Heart left ventricle (tissue), 16 donors: ENCODE data around the gene DGKZ. TPM values are rescaled to one million over a fixed set of nuclear protein-coding genes. Genes with fewer than 3 reads are reported as not detected.

Experiments used
- ATAC-seq, 4 donors: fragments of 200-7000 bp; cut with Tn5 transposase; one replicate each; pipeline ENCODE4 v1.9.1; 2020 to 2022; ENCODE audit warnings: moderate library complexity in 4 of 4, mild to moderate bottlenecking in 3 of 4, moderate number of reproducible peaks in 1 of 4
- DNase-seq, 5 donors: peaks; one replicate each; pipeline ENCODE4 v3.0.0-alpha.2; 2020
- H3K27ac ChIP-seq, 12 donors: fragments of 200-600 bp; sonication (generic) in 4 of 12; one replicate each; pipeline versions ENCODE4 v1.5.0 to v1.8.0; 2016 to 2022; ENCODE audit warnings: mild to moderate bottlenecking in 2 of 12
- H3K27me3 ChIP-seq, 9 donors: fragments of 200-600 bp; sonication (generic) in 2 of 9; one replicate each; pipeline versions ENCODE4 v1.5.1 to v1.8.0; 2016 to 2022; ENCODE audit warnings: mild to moderate bottlenecking in 3 of 9
- H3K36me3 ChIP-seq, 9 donors: fragments of 200-600 bp; sonication (generic) in 2 of 9; one replicate each; pipeline versions ENCODE4 v1.5.0 to v1.8.0; 2018 to 2022; ENCODE audit warnings: mild to moderate bottlenecking in 2 of 9
- H3K4me1 ChIP-seq, 12 donors: fragments of 200-600 bp; sonication (generic) in 4 of 12; one replicate each; pipeline versions ENCODE4 v1.5.0 to v1.8.0; 2016 to 2022; ENCODE audit warnings: mild to moderate bottlenecking in 3 of 12
- H3K4me3 ChIP-seq, 12 donors: fragments of 200-600 bp; sonication (generic) in 4 of 12; one replicate each; pipeline versions ENCODE4 v1.5.0 to v1.8.0; 2017 to 2022; ENCODE audit warnings: mild to moderate bottlenecking in 9 of 12, moderate library complexity in 4 of 12
- H3K9me3 ChIP-seq, 12 donors: fragments of 200-600 bp; sonication (generic) in 4 of 12; one replicate each; pipeline versions ENCODE4 v1.5.0 to v1.8.0; 2016 to 2022; ENCODE audit warnings: mild to moderate bottlenecking in 1 of 12
- POLR2A ChIP-seq, 2 donors: fragments of 450-650 bp; IDR thresholded peaks; one replicate each; pipeline ENCODE4 v1.6.1; 2017; ENCODE audit warnings: antibody characterized with exemption in 2 of 2, mild to moderate bottlenecking in 2 of 2, moderate library complexity in 2 of 2
- WGBS, 4 donors: extraction: QIAGEN DNeasy Blood & Tissue Kit in 2 of 4; methylation state at CpG; one replicate each; pipeline versions ENCODE4 v1.1.5 to v1.1.7; 2013 to 2018; 5-methylcytosine and 5-hydroxymethylcytosine counted together
- intact Hi-C, 10 donors: fragments of 100-400 bp; cut with DNase I; formaldehyde crosslinking; loops; one replicate each; pipeline versions ENCODE4 v1.11.1 to v1.14.2; 2022
- polyA plus RNA-seq, 2 donors: library from polyadenylated mRNA; stranded (reverse); fragments of 200-250 nt; gene quantifications; one replicate each; pipeline ENCODE4 v1.2.3, GENCODE V29; 2013
- total RNA-seq, 9 donors: library from RNA; depleted of rRNA in 2 of 9; stranded (reverse); fragments of >200 nt in 2 of 9; fragmentation: NEBNext Ultra II Directional in 3 of 9; extraction: Animal tissue kit (Norgen Biotek cat#: 25700) in 3 of 9; gene quantifications; one replicate each; pipeline versions ENCODE4 v1.1.0 to v1.2.4, GENCODE V29; 2016 to 2023
- TF ChIP-seq, protein P1 (sequence below), 12 donors: fragments of 200-600 bp; sonication (generic) in 4 of 12; IDR thresholded peaks; one replicate each; pipeline versions ENCODE4 v1.5.0 to v1.8.0; 2018 to 2022; ENCODE audit warnings: antibody characterized with exemption in 12 of 12, mild to moderate bottlenecking in 5 of 12
- donor health status: ischemic (EF 13 %, LVEDD 7.1; RV severe dilation, severe dysfunction).
- donor health status: healthy with polysubstance abuse.
- donor health status: DM: no; HTN: yes; CAD: no.
- donor health status: DM: no; HTN: no; CAD: no.
- donor health status: ischemic (EF 25% LVEDD 6.9; RV normal size, moderate dysfunction).
- donor health status: ischemic (EF 25% LVEDD 5.7; RV mildly dilated, moderate dysfunction).
- donor health status: healthy.
- donor health status: DM: yes; HTN: yes; CAD: no.
- donor health status: ischemic (EF 35%, LVEDD 5.7; RV mildly dilated, moderate dysfunction).
- donor health status: nonischemic (EF 11% LVEDD 7.7; RV severe dilation, severe dysfunction).
- donor health status: DM: yes; HTN: yes; CAD: no.
- donor health status: PGD.
- donor health status: ischemic (EF 29% LVEDD 5.4; RV normal size, mild dysfunction).
- donor health status: nonischemic (EF 23%, LVEDD 6.1; RV moderate dilation, normal function).

Gene DGKZ
- total and polyA plus RNA-seq, 11 donors = 41.7 to 114 (median 59.5) TPM

- ATAC-seq = no peak
- no peak for DNase-seq
- 64 to 75% (median 69%) methylated on average over 6 of the region's 6 CpGs for WGBS, 4 donors
- H3K36me3 ChIP-seq = peaks cover 0 to 17% (median 0%) of the 10 kb centered on the region in 9 donors
- H3K4me3 ChIP-seq = no peak overlapping the region
- intact Hi-C loops = loop anchor here in 4 of 10 donors (5.0 to 10.0 kb wide), 4 partner anchors 68 to 340 kb away; partner anchors contain the start of gene PHF21A (in 1 of the 4)
- H3K4me1 ChIP-seq = peaks cover 0 to 9% (median 0%) of the 10 kb centered on the region in 12 donors
- no peaks in the 10 kb centered on the region for H3K27me3 ChIP-seq
- no peak overlapping the region for H3K27ac ChIP-seq
- H3K9me3 ChIP-seq = no peaks in the 10 kb centered on the region
- no peak for TF ChIP-seq POLR2A (IDR thresholded peaks at IDR 0.05)
- TF ChIP-seq, protein P1, sequence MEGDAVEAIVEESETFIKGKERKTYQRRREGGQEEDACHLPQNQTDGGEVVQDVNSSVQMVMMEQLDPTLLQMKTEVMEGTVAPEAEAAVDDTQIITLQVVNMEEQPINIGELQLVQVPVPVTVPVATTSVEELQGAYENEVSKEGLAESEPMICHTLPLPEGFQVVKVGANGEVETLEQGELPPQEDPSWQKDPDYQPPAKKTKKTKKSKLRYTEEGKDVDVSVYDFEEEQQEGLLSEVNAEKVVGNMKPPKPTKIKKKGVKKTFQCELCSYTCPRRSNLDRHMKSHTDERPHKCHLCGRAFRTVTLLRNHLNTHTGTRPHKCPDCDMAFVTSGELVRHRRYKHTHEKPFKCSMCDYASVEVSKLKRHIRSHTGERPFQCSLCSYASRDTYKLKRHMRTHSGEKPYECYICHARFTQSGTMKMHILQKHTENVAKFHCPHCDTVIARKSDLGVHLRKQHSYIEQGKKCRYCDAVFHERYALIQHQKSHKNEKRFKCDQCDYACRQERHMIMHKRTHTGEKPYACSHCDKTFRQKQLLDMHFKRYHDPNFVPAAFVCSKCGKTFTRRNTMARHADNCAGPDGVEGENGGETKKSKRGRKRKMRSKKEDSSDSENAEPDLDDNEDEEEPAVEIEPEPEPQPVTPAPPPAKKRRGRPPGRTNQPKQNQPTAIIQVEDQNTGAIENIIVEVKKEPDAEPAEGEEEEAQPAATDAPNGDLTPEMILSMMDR (IDR thresholded peaks at IDR 0.05) = no peak
These were observed 42.0 kb upstream of the DGKZ start for GRCh38 chr11:46305295-46305694.

GRCh38 chr11:46306296-46306853, 40.9 kb upstream of the DGKZ start:
- intact Hi-C loops = loop anchor here in 4 of 10 donors (5.0 to 10.0 kb wide), 4 partner anchors 69 to 342 kb away; partner anchors contain the start of gene PHF21A (in 1 of the 4)
- ATAC-seq (no peak), DNase-seq (no peak)
- Histone ChIP-seq H3K36me3 (peaks cover 0 to 22% (median 4%) of the 10 kb centered on the region in 9 donors), H3K27me3 (no peaks in the 10 kb centered on the region), H3K27ac (no peak overlapping the region), H3K4me1 (peaks cover 0 to 9% (median 0%) of the 10 kb centered on the region in 12 donors), H3K9me3 (no peaks in the 10 kb centered on the region), H3K4me3 (no peak overlapping the region)
- TF ChIP-seq POLR2A (IDR thresholded peaks at IDR 0.05) = no peak
- TF ChIP-seq, protein P1 (IDR thresholded peaks at IDR 0.05) = no peak
- WGBS, 4 donors = 82 to 91% (median 90%) methylated on average over 5 of the region's 5 CpGs

GRCh38 chr11:46307369-46307768, 39.9 kb upstream of the DGKZ start:
- no peaks in the 10 kb centered on the region for H3K9me3 ChIP-seq
- H3K4me1 ChIP-seq = peaks cover 0 to 9% (median 0%) of the 10 kb centered on the region in 12 donors
- peak in 1 of 5 donors; percentile 6 for DNase-seq
- H3K36me3 ChIP-seq = peaks cover 0 to 28% (median 9%) of the 10 kb centered on the region in 9 donors
- H3K27me3 ChIP-seq = no peaks in the 10 kb centered on the region
- TF ChIP-seq POLR2A (IDR thresholded peaks at IDR 0.05) = no peak
- TF ChIP-seq, protein P1 (IDR thresholded peaks at IDR 0.05) = no peak
- no peak for ATAC-seq
- intact Hi-C loops = loop anchor here in 4 of 10 donors (5.0 to 10.0 kb wide), 4 partner anchors 70 to 343 kb away; partner anchors contain the start of gene PHF21A (in 1 of the 4)
- no peak overlapping the region for H3K4me3 ChIP-seq
- 87 to 97% (median 94%) methylated on average over 3 of the region's 3 CpGs for WGBS, 4 donors
- no peak overlapping the region for H3K27ac ChIP-seq

- ATAC-seq (no peak), DNase-seq (no peak)
- Histone ChIP-seq H3K9me3 (no peaks in the 10 kb centered on the region), H3K4me3 (no peak overlapping the region), H3K27ac (no peak overlapping the region), H3K27me3 (no peaks in the 10 kb centered on the region), H3K36me3 (peaks cover 0 to 28% (median 5%) of the 10 kb centered on the region in 9 donors), H3K4me1 (peaks cover 0 to 9% (median 0%) of the 10 kb centered on the region in 12 donors)
- WGBS, 4 donors = 73 to 83% (median 79%) methylated on average over 4 to 14 of the region's 14 CpGs
- TF ChIP-seq, protein P1 (IDR thresholded peaks at IDR 0.05) = no peak
- TF ChIP-seq POLR2A (IDR thresholded peaks at IDR 0.05) = no peak
- intact Hi-C loops = loop anchor here (1.0 to 10.0 kb wide), 7 partner anchors 65 to 343 kb away; partner anchors contain the start of gene PHF21A (in 1 of the 10)
These were observed 39.4 kb upstream of the DGKZ start for GRCh38 chr11:46307785-46308341.
